ENCODE data around the gene SEC31B.
A peak's percentile ranks its signal among the peaks of the same experiment; 100 is the strongest.

The SEC31B gene

DNA sequence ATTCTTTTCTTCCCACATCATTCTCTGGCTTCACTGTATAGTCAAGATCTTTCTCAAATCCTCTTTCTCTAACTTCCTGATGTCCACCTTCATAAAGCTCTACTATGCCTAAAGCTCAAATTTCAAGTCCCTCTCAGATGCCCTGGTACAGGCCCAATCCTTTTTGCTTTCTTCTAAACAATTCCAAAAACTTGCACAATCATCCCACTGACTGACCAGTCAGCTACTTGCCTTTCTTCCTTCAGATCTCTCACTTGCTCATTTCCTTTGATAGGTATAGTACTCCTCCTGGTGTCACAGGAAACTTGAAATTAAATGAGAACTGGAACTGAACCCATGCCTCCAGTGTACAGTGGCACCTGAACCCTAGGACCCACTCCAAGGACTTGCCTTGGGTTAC, 18.2 kb downstream of the SEC31B start:
- no peak for DNase-seq (ENCODE audit: low read depth)

DNA sequence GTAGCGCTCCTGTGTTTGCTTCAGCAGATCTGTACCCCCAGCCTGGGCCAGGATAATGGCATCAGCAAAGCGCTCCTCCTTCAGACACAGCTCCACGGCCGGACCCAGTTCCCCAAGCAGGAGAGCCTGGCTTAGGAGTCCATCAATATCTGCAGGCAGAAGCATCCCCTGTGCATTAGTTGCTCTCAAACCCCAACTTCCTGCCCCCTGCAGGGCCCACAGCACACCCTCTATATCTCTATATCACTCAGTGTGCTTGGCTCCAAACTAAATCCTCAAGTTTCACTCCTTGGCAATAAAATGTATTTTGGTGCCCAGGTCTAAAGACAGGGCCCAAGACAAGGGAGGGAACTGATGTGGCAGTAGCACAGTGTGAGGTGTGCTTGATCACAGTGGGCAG, 21.6 kb downstream of the SEC31B start:
- no peak for DNase-seq (ENCODE audit: low read depth)

DNA sequence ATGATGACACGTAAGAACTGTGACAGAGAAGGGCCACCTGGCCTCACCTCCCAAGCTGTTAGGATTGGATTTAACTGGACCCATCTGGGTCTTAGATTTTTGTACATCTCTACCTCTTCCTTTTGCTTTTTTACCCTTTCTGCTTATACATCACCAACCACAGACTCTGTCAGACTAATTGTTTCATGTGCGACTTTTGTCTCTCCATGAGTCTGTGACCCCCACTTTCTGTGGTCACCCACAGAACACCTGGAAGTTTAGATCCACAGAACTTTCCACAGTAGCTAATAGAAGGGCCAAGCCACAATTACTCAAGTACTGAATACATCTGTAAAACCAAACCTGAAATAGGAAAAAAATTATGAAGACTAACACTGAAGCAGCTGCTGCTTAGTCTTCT, 23.1 kb downstream of the SEC31B start:
- DNase-seq (ENCODE audit: low read depth), result no peak

DNA sequence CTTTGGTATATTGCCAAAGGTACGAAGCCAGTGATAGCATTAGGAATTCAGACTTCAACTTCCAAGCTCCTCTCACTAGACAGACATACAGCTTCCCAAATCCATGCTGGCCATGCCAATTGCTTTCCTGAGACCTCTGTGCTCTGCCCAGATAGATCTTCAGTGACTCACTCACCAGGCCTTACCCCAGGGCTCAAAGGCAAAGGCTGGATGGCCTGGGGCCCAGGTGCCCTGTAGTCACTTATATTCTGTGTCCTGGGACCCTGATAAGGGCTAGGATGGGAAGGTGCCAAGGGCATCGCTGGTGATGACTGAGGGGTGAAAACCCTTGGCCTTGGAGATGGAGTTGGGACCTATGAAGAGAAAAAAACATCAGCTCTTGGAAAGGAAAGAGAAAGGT, 29.1 kb downstream of the SEC31B start:
- no peak for DNase-seq (ENCODE audit: low read depth)

DNA sequence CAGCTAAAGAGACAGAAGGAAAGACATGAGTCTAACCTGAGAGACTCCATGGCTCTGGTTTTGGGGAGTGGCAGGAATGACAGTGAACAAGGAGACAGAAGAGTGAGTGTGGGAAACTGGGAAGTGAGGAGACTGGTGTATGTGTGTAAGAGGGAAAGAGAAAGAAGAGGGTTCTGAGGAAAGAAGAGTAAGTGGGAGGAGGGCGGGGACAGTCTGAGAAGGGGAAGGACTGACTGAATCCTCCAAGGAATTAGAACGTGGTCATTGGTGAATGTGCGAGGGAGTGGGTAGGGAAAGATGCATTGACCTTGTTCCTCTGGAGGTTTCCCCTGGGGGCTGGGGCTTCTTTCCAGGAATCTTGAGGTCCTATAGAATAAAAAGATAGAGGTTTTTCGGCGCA, 30.3 kb downstream of the SEC31B start:
- DNase-seq (ENCODE audit: low read depth), result no peak

DNA sequence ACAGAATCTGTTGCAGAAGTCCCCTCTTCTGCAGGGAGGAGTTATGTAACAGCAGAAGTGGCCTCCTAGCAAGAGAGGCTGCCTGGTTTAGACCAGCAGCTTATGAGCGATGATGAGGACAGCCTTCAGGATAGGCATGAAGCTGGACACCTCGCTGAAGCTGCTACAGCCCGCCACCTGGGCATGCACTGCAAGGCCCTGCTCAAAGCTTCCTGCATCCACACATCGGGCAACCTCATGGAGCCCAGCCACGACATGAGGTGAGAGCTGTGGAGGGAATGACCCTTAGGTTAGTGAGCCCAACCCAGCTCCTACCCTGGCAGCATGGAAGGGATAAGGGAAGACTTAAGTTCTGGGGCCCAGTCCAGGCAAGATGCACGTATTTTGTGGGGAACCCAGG, 32.1 kb downstream of the SEC31B start:
- DNase-seq (ENCODE audit: low read depth), result no peak

DNA sequence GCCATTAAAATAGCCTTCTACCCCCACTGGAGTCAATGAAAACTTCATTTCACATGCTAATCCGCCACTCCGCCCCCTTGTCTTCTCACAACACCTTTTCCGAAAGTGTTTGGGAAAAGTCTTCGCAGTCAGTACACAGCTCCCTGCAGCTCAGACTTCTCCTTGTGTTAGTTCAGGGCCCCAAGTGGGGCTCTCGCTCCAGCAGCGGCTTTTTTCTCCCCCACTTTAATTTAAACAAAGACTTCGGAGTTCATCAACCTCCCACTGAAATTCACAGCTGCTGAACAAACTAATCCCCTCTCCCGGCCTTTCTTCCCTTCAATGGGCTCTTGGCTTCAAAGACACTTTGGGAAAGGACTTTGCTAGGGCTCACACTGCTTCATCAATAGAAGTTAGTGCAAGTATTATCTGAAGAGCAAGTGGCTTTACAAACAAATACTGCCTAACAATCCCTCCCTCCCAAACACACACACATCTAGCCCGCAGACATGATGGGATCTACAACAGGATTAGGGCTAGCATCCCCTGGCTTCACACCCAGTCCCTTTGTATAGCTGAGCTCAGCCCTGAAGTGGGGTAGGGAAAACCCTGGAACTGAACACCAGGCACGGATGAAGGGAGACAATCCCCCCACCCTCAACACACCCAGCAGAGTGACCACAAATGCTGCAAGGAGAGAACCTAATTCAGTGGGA, 33.7 kb downstream of the SEC31B start:
- DNase-seq (ENCODE audit: low read depth), result no peak

DNA sequence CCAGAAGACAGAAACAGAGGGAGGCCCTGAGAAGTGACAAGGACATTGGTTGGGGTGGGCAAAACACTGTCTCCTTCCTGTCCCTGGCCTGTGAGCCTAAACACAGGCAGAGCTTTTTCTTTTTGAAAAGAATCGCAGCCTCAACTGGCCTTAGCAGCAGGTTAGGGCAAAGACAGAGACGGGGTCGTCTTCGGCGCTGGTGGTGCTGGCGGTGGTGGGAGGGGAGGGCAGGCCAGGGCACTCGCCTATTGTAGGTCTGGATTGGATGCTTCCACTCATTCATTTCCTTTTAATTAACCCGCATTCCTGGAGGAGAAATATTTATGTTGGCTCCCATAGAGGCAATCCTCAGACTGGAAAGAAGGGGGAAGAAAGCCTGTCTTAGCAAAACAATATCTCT, 34.3 kb downstream of the SEC31B start:
- DNase-seq (ENCODE audit: low read depth), result no peak

DNA sequence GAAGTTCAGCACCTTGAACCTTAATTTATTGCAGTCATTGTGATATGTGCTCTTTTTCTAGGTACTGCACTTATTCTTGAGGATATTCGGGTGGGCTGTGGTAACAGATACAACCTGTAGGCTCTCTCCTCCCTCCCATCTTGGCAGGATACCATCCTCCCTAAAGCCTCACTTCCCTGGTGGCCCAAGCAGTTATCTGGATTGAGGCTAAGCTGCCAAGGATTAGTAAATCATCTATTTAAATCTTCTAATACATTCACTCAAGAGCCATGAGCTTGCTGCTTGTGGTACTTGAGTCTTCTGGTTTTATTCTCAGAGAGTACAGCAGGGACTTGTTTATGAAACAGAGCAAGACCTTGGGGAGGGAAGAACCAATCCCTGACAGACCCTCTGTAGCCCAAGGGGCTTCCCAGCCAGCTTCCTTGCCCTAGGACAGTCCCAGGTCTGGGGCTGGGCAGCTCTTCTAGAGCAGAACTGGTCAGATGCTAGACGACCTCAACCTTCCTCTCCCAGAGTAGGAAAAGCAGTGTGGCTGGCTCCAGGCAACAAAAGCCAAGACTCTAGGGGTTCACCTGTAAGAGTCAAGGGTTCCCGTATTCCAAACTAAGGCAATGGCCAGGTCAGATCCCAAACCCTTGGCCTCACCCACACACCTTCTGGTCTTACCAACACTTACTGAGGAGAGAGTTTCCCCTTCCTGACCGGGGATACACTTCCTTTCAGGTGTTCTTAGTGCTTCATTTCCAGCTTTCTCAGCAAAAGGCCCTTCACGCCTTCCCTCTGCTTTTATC, 35.6 kb downstream of the SEC31B start:
- no peak for DNase-seq (ENCODE audit: low read depth)

DNA sequence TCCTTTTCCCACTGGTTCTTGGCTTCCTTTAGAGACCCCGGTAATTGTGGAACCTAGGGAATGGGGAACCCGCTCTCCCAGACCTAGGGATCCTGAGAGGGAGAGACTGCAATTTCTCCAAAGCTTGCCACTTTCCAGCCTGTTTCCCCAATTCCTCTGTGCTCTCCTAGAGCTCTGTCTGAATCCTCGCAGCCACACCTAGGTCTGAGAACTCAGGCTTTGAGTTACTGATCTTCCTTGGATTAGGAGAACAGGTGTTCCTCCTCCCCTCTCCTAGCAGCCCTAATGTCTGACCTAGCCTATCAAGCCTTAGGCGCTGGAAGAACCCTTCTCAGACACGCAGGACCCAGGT, 36.9 kb downstream of the SEC31B start:
- no peak for DNase-seq (ENCODE audit: low read depth)

DNA sequence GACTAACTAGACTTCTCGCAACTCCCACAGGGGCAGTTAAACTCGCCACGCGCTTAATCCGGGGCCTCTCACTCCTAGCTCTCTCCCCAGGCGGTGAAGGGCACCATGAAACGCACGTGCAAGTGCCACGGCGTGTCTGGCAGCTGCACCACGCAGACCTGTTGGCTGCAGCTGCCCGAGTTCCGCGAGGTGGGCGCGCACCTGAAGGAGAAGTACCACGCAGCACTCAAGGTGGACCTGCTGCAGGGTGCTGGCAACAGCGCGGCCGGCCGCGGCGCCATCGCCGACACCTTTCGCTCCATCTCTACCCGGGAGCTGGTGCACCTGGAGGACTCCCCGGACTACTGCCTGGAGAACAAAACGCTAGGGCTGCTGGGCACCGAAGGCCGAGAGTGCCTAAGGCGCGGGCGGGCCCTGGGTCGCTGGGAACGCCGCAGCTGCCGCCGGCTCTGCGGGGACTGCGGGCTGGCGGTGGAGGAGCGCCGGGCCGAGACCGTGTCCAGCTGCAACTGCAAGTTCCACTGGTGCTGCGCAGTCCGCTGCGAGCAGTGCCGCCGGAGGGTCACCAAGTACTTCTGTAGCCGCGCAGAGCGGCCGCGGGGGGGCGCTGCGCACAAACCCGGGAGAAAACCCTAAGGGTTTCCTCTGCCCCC, 37.4 kb downstream of the SEC31B start:
- DNase-seq (ENCODE audit: low read depth), result peak; percentile 45

DNA sequence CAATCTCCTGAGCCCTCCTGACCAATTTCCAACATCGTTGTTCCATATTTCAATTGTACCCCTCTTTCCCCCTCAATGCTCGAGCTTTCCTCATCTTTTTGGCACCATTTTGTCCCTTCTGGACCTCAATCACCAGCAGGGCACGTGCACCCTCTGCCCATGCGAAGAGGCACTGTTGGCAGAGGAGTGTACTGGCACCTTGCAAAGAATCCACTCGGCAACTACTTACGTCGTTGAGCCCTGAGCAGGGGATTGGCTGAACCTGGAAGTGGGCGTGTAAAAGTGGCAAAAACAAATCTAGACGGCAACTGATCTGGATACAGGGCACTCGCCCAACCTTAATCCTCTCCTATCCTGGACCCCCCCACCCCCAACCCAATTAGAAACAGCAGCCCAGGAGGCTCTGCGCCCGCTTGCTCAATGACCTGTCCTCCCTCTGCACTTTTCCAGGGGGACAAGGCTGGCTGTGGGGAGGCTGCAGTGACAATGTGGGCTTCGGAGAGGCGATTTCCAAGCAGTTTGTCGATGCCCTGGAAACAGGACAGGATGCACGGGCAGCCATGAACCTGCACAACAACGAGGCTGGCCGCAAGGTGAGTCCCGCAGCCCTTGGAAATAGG, 38.1 kb downstream of the SEC31B start:
- peak; percentile 86 for DNase-seq (ENCODE audit: low read depth)

DNA sequence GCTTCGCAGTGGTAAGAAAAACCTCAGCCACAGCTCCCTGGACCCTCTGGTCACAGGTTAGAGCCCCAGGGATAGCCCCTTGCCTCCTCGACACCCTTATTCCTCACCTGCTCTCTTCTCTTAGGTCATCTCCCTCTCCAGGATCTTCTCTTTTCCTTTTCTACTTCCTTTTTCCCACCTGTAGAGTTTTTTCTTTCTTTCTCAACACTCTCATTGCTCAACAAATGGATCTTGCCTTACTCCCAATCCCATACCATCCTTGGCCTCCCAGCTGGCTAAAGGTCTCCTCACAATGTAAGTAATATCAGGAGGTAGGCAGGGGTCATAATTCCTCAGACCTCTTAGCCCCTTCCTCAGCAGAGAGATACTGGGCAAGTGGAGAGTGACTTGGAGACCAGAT, 39.7 kb downstream of the SEC31B start:
- no peak for DNase-seq (ENCODE audit: low read depth)

DNA sequence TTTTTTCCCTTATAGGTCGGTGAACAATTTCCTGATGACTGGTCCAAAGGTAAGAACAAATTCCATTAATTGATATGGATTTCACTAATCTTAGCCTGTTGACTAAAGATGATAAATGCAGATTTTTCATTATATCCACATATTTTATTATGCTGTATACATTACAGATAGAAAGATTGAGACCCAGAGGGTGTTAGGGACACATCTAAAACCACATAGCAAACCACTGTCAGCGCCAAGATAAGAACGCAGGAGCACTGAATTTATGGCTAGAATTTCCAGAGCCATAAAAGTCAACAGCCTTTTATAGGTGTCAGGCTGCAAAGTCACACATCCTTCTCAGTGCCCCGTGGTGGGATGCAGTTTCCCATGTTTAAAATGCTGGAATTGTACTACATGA, 40.6 kb downstream of the SEC31B start:
- DNase-seq (ENCODE audit: low read depth), result no peak

DNA sequence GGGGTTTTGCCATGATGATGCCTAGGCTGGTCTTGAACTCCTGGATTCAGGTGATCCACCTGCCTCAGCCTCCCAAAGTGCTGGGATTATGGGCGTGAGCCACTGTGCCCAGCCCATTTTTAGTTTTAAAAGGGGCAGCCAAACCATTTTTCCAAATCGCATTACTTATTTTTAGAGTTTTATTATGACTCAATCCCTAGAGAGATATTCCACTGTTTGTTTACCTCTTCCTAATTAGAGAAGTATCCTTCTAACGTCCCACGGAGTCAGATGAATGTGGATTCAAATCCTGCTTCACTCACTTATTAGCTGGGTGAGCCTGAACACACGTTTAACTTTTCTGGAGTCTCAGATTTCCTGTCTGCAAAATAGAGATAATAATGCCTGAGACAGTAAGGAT, 41.7 kb downstream of the SEC31B start:
- DNase-seq (ENCODE audit: low read depth), result no peak

DNA sequence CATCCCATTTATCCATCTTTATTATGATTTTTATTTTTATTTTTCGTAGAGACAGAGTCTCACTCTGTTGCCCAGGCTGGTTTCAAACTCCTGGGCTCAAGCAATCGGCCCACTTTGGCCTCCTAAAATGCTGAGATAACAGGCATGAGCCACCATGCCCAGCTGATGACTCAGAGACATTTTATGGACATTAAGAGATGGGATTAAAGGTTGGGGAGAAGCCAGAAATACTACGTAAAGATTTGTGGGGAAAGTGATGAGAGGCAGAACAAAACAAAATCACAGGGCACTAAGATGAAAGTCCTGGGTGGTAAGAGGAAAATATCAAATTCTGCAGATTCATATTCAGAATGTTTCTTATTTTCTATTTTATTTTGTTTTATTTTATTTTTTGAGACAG, 49.3 kb downstream of the SEC31B start:
- DNase-seq (ENCODE audit: low read depth), result no peak

DNA sequence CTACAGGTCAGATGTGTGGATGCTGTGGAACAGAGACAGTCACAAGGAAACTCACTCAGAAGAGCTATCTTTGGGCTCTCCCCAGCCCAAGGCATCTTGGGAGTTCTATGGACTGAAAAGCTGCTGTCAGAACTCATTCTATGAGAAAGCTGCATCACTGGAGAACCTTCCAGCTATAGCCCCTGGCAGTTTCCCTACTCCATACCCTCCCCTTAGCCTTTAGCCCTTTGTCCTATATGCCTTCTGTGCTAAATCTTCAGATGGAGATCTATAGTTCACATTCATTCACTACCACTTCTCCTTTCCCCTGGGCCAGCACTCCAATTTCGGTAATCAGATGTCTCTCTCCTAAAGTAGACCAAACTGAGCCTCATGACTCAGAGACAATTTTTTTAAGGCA, 49.9 kb downstream of the SEC31B start:
- no peak for DNase-seq (ENCODE audit: low read depth)

DNA sequence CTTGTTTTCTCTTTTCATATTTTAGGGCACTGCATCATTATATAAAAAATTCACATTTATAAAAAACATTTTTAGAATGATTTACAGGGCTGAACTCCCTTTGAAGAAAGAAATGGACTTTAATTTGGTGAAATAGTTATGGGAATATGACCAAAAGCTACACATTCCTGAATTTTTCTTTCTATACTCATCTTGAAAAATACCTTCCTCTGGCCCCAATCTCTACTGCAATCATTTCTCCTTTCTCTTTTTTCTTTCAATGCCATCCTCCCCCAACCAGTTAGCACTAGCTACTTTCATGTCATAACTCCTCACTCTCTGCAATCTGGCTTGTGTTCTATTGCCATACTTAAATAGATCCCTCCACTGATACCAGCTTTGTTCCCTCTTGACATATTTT, 50.7 kb downstream of the SEC31B start:
- DNase-seq (ENCODE audit: low read depth), result no peak

DNA sequence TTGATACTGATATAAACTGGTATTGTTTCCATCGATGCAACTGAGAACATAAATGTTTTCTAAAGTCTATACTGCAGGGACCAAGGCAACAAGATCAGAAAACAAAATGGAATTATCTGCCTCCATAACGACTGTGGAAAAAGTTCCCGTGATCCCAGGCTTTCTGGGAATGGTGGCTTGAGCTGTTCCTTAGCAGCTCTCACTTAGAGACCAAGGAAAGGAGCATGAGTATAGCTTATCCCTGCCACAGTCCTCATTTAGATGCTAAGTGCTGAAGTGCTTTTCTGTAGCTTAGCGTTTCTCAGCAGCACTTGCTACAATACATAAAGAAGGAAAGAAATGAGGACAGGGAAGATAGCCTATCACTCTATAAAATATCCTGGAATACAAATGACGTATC, 51.3 kb downstream of the SEC31B start:
- DNase-seq (ENCODE audit: low read depth), result no peak

DNA sequence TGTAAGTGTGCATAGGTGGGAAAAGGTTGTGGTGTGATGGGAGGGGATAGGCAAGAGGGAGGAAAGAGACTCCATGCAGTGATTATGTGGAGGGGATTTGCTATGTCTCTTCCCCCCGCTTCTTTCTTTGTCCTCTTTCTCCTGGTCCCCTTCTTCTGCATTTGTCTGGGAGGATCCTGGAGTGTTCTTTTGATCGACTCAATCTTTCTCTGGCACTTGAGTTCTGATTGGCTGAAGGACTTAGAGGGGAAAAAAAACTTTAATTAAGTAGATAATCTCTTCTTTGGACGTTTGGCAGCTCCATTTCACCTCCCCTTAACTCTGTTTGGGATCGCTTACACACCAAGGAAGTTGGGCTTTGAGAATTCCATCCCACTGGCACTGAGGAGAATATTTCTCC, 57.0 kb downstream of the SEC31B start, which contains the start of gene WNT8B:
Gene WNT8B, plus strand, starts transcription at position 301 of the 400 bp plus-strand sequence. CDS start 160 bp downstream, outside the sequence.
- DNase-seq (ENCODE audit: low read depth), result no peak

DNA sequence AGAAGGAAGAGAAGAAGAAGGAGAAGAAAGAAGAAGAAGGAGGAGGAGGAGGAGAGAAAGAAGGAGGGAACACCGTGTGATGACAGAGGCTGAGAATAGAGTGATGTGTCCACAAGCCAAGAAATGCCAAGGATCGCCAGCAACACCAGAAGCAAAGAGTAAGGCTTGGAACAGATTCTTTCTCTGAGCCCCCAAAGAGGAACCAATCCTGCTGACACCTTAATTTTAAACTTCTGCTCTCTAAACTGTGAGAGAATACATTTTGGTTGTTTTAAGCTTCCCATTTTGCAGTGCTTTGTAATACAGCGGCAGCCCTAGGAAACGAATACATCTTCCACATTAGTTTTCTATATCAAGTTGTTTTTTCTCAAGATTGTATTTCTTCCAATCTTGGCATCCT, 70.7 kb downstream of the SEC31B start:
- no peak for DNase-seq (ENCODE audit: low read depth)

DNA sequence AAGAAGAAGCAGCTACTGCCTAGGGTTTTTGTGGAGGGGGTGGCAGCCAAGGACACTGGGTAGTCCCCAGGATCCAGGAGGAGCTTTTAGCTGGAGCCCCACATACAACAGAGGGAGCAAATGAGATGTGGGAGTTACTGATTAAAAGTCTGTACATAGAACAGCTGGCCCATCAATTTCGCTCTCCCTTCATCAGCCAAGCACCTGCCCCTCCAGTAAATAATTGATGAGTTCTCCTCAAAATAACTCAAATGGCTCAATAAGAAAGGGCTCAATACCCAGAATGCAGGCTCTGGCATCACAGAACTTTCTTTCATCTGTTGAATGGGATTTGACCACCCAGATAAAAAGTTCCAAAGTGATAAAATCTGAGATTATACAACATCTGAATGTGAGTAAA, 72.0 kb downstream of the SEC31B start:
- DNase-seq (ENCODE audit: low read depth), result no peak

Measured in activated gamma-delta T cell treated with anti-CD3 and anti-CD28 coated beads, Interleukin-2, amount 50 U/mL, for 16 hours (primary cell).